Mucosa of gallbladder (tissue), 1 donor: ENCODE measurements around the gene MS4A15. TPM values are rescaled to one million over a fixed set of nuclear protein-coding genes. Genes with fewer than 3 reads are reported as not detected.
"Not testable (repeated sequence)": the region's sequence is repeated elsewhere in the genome, so short reads cannot be mapped to it uniquely, and the experiment has no call there.

Experiments used
- DNase-seq: peaks from one replicate; pipeline ENCODE4 v3.0.0-alpha.2; 2020; ENCODE audit warnings: low spot score
- total RNA-seq: library from RNA; stranded (reverse); gene quantifications from one replicate; pipeline ENCODE4 v1.2.1, GENCODE V29; 2021
- donor health status: DM: no; HTN: no; CAD: no.

MS4A15 gene
- not detected for total RNA-seq

- no peak for DNase-seq
Observed at GRCh38 chr11:60756307-60757032, at the start of gene MS4A15. MS4A15 (plus strand) TSS chr11:60756867; CDS start chr11:60763734, 6,867 bp downstream.

- DNase-seq: no peak
Observed at GRCh38 chr11:60706931-60707330, 49.7 kb upstream of the MS4A15 start.

GRCh38 chr11:60710482-60710881 lies 46.2 kb upstream of the MS4A15 start:
- DNase-seq: no peak

GRCh38 chr11:60711276-60711675 lies 45.4 kb upstream of the MS4A15 start:
- DNase-seq: peak; percentile 40

- DNase-seq: not testable (repeated sequence)
Observed at GRCh38 chr11:60713423-60713822, 43.2 kb upstream of the MS4A15 start.

- no peak for DNase-seq
Observed at GRCh38 chr11:60717956-60718355, 38.7 kb upstream of the MS4A15 start.

GRCh38 chr11:60718524-60719316 lies 37.9 kb upstream of the MS4A15 start:
- no peak for DNase-seq

- DNase-seq: no peak
Observed at GRCh38 chr11:60719391-60719790, 37.3 kb upstream of the MS4A15 start.

GRCh38 chr11:60720460-60720859 lies 36.2 kb upstream of the MS4A15 start:
- DNase-seq: no peak

GRCh38 chr11:60724420-60724819 lies 32.2 kb upstream of the MS4A15 start, which contains the start of gene MS4A18:
MS4A18 (plus strand) TSS chr11:60724720.
- DNase-seq: no peak

- no peak for DNase-seq
Observed at GRCh38 chr11:60725592-60725991, 31.1 kb upstream of the MS4A15 start.

- DNase-seq: no peak
Observed at GRCh38 chr11:60731586-60731985, 25.1 kb upstream of the MS4A15 start.

GRCh38 chr11:60734279-60734678 lies 22.4 kb upstream of the MS4A15 start:
- DNase-seq: no peak

GRCh38 chr11:60739114-60739513 lies 17.6 kb upstream of the MS4A15 start:
- no peak for DNase-seq

GRCh38 chr11:60740573-60740972 lies 16.1 kb upstream of the MS4A15 start:
- DNase-seq: no peak

GRCh38 chr11:60741421-60741820 lies 15.2 kb upstream of the MS4A15 start:
- no peak for DNase-seq

GRCh38 chr11:60743058-60743457 lies 13.6 kb upstream of the MS4A15 start:
- no peak for DNase-seq

GRCh38 chr11:60744114-60744513 lies 12.6 kb upstream of the MS4A15 start:
- peak; percentile 26 for DNase-seq

GRCh38 chr11:60747359-60747873 lies 9.3 kb upstream of the MS4A15 start:
- no peak for DNase-seq

- no peak for DNase-seq
Observed at GRCh38 chr11:60748225-60748624, 8.4 kb upstream of the MS4A15 start.

GRCh38 chr11:60748821-60749220 lies 7.8 kb upstream of the MS4A15 start:
- DNase-seq: no peak

- no peak for DNase-seq
Observed at GRCh38 chr11:60750911-60751310, 5.8 kb upstream of the MS4A15 start.

GRCh38 chr11:60753309-60753708 lies 3.4 kb upstream of the MS4A15 start:
- DNase-seq: no peak
